Thoracic aorta (tissue), 2 donors: ENCODE results near the gene SGIP1. TPM values are rescaled to one million over a fixed set of nuclear protein-coding genes. Genes with fewer than 3 reads are reported as not detected.

Experiments
- ATAC-seq: fragments of 150-250 bp; one replicate; pipeline ENCODE4 v1.8.0; 2017; ENCODE audit warnings: low read depth; ENCODE audit not compliant: insufficient number of reproducible peaks, low FRiP score
- DNase-seq: peaks from one replicate; pipeline ENCODE4 v3.0.0-alpha.2; 2020; ENCODE audit warnings: low spot score
- H3K27ac ChIP-seq, 2 donors: fragments of 200-600 bp; sonication (generic); 1 replicate in 1 of 2; 2 replicates in 1 of 2; pipeline ENCODE4 v1.5.1; 2016; ENCODE audit warnings: mild to moderate bottlenecking in 2 of 2, moderate library complexity in 2 of 2
- H3K27me3 ChIP-seq: fragments of 200-600 bp; sonication (generic); replicated peaks from 2 replicates; pipeline ENCODE4 v1.6.0; 2016; ENCODE audit warnings: mild to moderate bottlenecking; ENCODE audit not compliant: insufficient read depth
- H3K36me3 ChIP-seq: fragments of 200-600 bp; sonication (generic); one replicate; pipeline ENCODE4 v1.5.1; 2016
- H3K4me1 ChIP-seq, 2 donors: fragments of 200-600 bp; sonication (generic); 1 replicate in 1 of 2; 2 replicates in 1 of 2; pipeline versions ENCODE4 v1.5.1 to v1.6.0; 2016; ENCODE audit warnings: low read depth in 2 of 2, mild to moderate bottlenecking in 1 of 2; ENCODE audit not compliant: control insufficient read depth in 1 of 2
- H3K4me3 ChIP-seq: fragments of 200-600 bp; sonication (generic); 2 replicates; pipeline ENCODE4 v1.5.1; 2016; ENCODE audit warnings: mild to moderate bottlenecking
- H3K9me3 ChIP-seq: fragments of 200-600 bp; sonication (generic); 2 replicates; pipeline ENCODE4 v1.5.1; 2016
- CTCF ChIP-seq: fragments of 200-600 bp; sonication (generic); IDR thresholded peaks from one replicate; pipeline ENCODE4 v1.5.1; 2019; ENCODE audit warnings: antibody characterized with exemption
- total RNA-seq, 2 donors: library from RNA; depleted of rRNA; stranded (reverse); fragments of >200 nt; gene quantifications; one replicate each; pipeline versions ENCODE4 v1.1.0 to v1.2.3, GENCODE V29; 2016

Gene SGIP1
- total RNA-seq, 2 donors from 2014 or later: 47.4 to 116 TPM

- TF ChIP-seq CTCF: no peak
- Histone ChIP-seq H3K36me3 (peaks cover 4% of the 10 kb centered on the region), H3K4me1 (peaks cover 11 to 18% of the 10 kb centered on the region in 2 donors), H3K27ac (no peak overlapping the region), H3K9me3 (no peaks in the 10 kb centered on the region), H3K4me3 (no peak overlapping the region), H3K27me3 (no peaks in the 10 kb centered on the region)
- DNase-seq: no peak
- no peak for ATAC-seq
Observed at GRCh38 chr1:66596191-66596590, 62.2 kb downstream of the SGIP1 start.

- no peak overlapping the region for H3K27ac ChIP-seq
- H3K36me3 ChIP-seq: no peaks in the 10 kb centered on the region
- no peaks in the 10 kb centered on the region for H3K27me3 ChIP-seq
- ATAC-seq: no peak
- H3K4me3 ChIP-seq: no peak overlapping the region
- no peaks in the 10 kb centered on the region for H3K9me3 ChIP-seq
- TF ChIP-seq CTCF: no peak
- DNase-seq: no peak
- H3K4me1 ChIP-seq: peaks cover 11 to 18% of the 10 kb centered on the region in 2 donors
Observed at GRCh38 chr1:66597500-66597899, 63.5 kb downstream of the SGIP1 start.

- no peak for DNase-seq
- no peak for TF ChIP-seq CTCF
- no peaks in the 10 kb centered on the region for H3K9me3 ChIP-seq
- H3K27ac ChIP-seq: peak overlapping the region in 1 of 2 donors; percentile 32
- peak; percentile 72 for ATAC-seq
- no peaks in the 10 kb centered on the region for H3K27me3 ChIP-seq
- peak overlapping the region; percentile 18 for H3K4me3 ChIP-seq
- no peaks in the 10 kb centered on the region for H3K36me3 ChIP-seq
- H3K4me1 ChIP-seq: peaks cover 11 to 14% of the 10 kb centered on the region in 2 donors
Observed at GRCh38 chr1:66598670-66599069, 64.7 kb downstream of the SGIP1 start.

GRCh38 chr1:66599346-66599745 lies 65.4 kb downstream of the SGIP1 start:
- no peak overlapping the region for H3K4me3 ChIP-seq
- TF ChIP-seq CTCF: no peak
- peak overlapping the region in 1 of 2 donors; percentile 32 for H3K27ac ChIP-seq
- H3K27me3 ChIP-seq: no peaks in the 10 kb centered on the region
- H3K4me1 ChIP-seq: peaks cover 11 to 14% of the 10 kb centered on the region in 2 donors
- no peak for DNase-seq
- no peaks in the 10 kb centered on the region for H3K9me3 ChIP-seq
- ATAC-seq: no peak
- no peaks in the 10 kb centered on the region for H3K36me3 ChIP-seq

- ATAC-seq (no peak), DNase-seq (no peak)
- H3K27ac ChIP-seq: no peak overlapping the region
- TF ChIP-seq CTCF: no peak
- peaks cover 11 to 14% of the 10 kb centered on the region in 2 donors for H3K4me1 ChIP-seq
- no peaks in the 10 kb centered on the region for H3K9me3 ChIP-seq
- H3K36me3 ChIP-seq: no peaks in the 10 kb centered on the region
- H3K4me3 ChIP-seq: no peak overlapping the region
- no peaks in the 10 kb centered on the region for H3K27me3 ChIP-seq
Observed at GRCh38 chr1:66599899-66600737, 66.2 kb downstream of the SGIP1 start.
